CD4-positive, CD25-positive, alpha-beta regulatory T cell (primary cell): ENCODE results near the gene ATXN1L. TPM values are rescaled to one million over a fixed set of nuclear protein-coding genes. Genes with fewer than 3 reads are reported as not detected.

Source experiments
- polyA plus RNA-seq, 4 donors: library from polyadenylated mRNA; unstranded; fragments of 300-500 nt; fragmentation: Illumina TruSeq; gene quantifications; one replicate each; pipeline ENCODE4 v1.2.3, GENCODE V29; 2021
- total RNA-seq: library from RNA; stranded (reverse); gene quantifications from one replicate; pipeline ENCODE4 v1.2.3, GENCODE V29; 2022

The ATXN1L gene
- total and polyA plus RNA-seq, 5 donors from 2014 or later: 7.7 to 46.8 (median 11.1) TPM

Other genes starting within 250 kb of the ATXN1L start
- gene MARVELD3, start 219.8 kb upstream of the ATXN1L start, total RNA-seq: not detected
- gene MARVELD3, start 219.8 kb upstream of the ATXN1L start, polyA plus RNA-seq: not detected
- 10.1 TPM for gene PHLPP2, start 121.3 kb upstream of the ATXN1L start, total RNA-seq
- 1 to 10 TPM; 1.7 to 2.6 (median 2.3) TPM for gene PHLPP2, start 121.3 kb upstream of the ATXN1L start, polyA plus RNA-seq
- 190 TPM for gene AP1G1, start 37.1 kb upstream of the ATXN1L start, total RNA-seq
- 10 to 100 TPM; 11.7 to 13.9 (median 12.8) TPM for gene AP1G1, start 37.1 kb upstream of the ATXN1L start, polyA plus RNA-seq
- gene ZNF821, start 38.2 kb downstream of the ATXN1L start, total RNA-seq: 21.6 TPM
- 10 to 100 TPM; 13.3 to 15.5 (median 15.2) TPM for gene ZNF821, start 38.2 kb downstream of the ATXN1L start, polyA plus RNA-seq
- 346 TPM for gene IST1, start 49.6 kb downstream of the ATXN1L start, total RNA-seq
- 100 to 1,000 TPM; 151 to 252 (median 190) TPM for gene IST1, start 49.6 kb downstream of the ATXN1L start, polyA plus RNA-seq
- gene PKD1L3, start 154.4 kb downstream of the ATXN1L start, total RNA-seq: not detected
- gene PKD1L3, start 154.4 kb downstream of the ATXN1L start, polyA plus RNA-seq: not detected
- gene DHODH, start 162.8 kb downstream of the ATXN1L start, total RNA-seq: 7.3 TPM
- gene DHODH, start 162.8 kb downstream of the ATXN1L start, polyA plus RNA-seq: 10 to 100 TPM in 1 of 4 donors, 1 to 10 TPM in 3; 4.9 to 10.1 (median 6.0) TPM
- gene HP, start 208.5 kb downstream of the ATXN1L start, total RNA-seq: not detected
- not detected for gene HP, start 208.5 kb downstream of the ATXN1L start, polyA plus RNA-seq
- not detected for gene HPR, start 217.2 kb downstream of the ATXN1L start, total RNA-seq
- under 1 TPM in 1 of 4 donors, not detected in 3; 0.67 TPM for gene HPR, start 217.2 kb downstream of the ATXN1L start, polyA plus RNA-seq
- 12.8 TPM for gene TXNL4B, start 247.6 kb downstream of the ATXN1L start, total RNA-seq
- 10 to 100 TPM; 14.5 to 18.5 (median 17.0) TPM for gene TXNL4B, start 247.6 kb downstream of the ATXN1L start, polyA plus RNA-seq
- gene DHX38, start 247.9 kb downstream of the ATXN1L start, total RNA-seq: 113 TPM
- 10 to 100 TPM; 19.9 to 27.7 (median 23.7) TPM for gene DHX38, start 247.9 kb downstream of the ATXN1L start, polyA plus RNA-seq